Neural crest cell (in vitro differentiated cells): ENCODE results near the gene PSMD14. TPM values are rescaled to one million over a fixed set of nuclear protein-coding genes. Genes with fewer than 3 reads are reported as not detected.
A peak's percentile ranks its signal among the peaks of the same experiment; 100 is the strongest.

Source experiments
- DNase-seq: peaks from one replicate; pipeline ENCODE4 v3.0.0; 2021; ENCODE audit warnings: low read depth, mixed read lengths, low spot score
- H3K27ac Mint-ChIP-seq: one replicate; pipeline ENCODE4 v1.8.0; 2021; ENCODE audit warnings: mild to moderate bottlenecking, mixed read lengths; ENCODE audit not compliant: unreplicated experiment
- H3K27me3 Mint-ChIP-seq: 2 replicates; pipeline ENCODE4 v1.8.0; 2021; ENCODE audit warnings: low read depth, mild to moderate bottlenecking, mixed read lengths
- H3K36me3 Mint-ChIP-seq: 2 replicates; pipeline ENCODE4 v1.8.0; 2021; ENCODE audit warnings: low read depth, mild to moderate bottlenecking, mixed read lengths
- H3K4me1 Mint-ChIP-seq: 2 replicates; pipeline ENCODE4 v1.8.0; 2021; ENCODE audit warnings: mixed read lengths
- H3K4me3 Mint-ChIP-seq: one replicate; pipeline ENCODE4 v1.8.0; 2021; ENCODE audit warnings: mild to moderate bottlenecking, mixed read lengths
- H3K9me3 Mint-ChIP-seq: 2 replicates; pipeline ENCODE4 v1.8.0; 2021; ENCODE audit warnings: mixed read lengths
- CTCF ChIP-seq: fragments of 200-600 bp; sonication (generic); conservative IDR thresholded peaks from 2 replicates; pipeline ENCODE4 v1.5.0; 2021; ENCODE audit warnings: antibody characterized with exemption, mild to moderate bottlenecking
- total RNA-seq: library from RNA; stranded (reverse); gene quantifications from 2 replicates; pipeline ENCODE4 v1.2.1, GENCODE V29; 2021

Gene PSMD14
- total RNA-seq, 1 donor from 2014 or later: 82.4 TPM

- Mint-ChIP-seq H3K36me3 (no peaks in the 10 kb centered on the region), H3K4me1 (peaks cover 40% of the 10 kb centered on the region), H3K27me3 (peaks cover 98% of the 10 kb centered on the region), H3K9me3 (no peaks in the 10 kb centered on the region), H3K27ac (no peak overlapping the region), H3K4me3 (peak overlapping the region; percentile 76)
- no peak for TF ChIP-seq CTCF
- DNase-seq: peak; percentile 36
Observed at GRCh38 chr2:161418715-161419637, 110.8 kb downstream of the PSMD14 start.

GRCh38 chr2:161419638-161420190 lies 111.5 kb downstream of the PSMD14 start:
- Mint-ChIP-seq H3K4me1 (peaks cover 44% of the 10 kb centered on the region), H3K27ac (no peak overlapping the region), H3K36me3 (no peaks in the 10 kb centered on the region), H3K27me3 (peaks cover 98% of the 10 kb centered on the region), H3K4me3 (no peak overlapping the region), H3K9me3 (no peaks in the 10 kb centered on the region)
- TF ChIP-seq CTCF: no peak
- DNase-seq: no peak

GRCh38 chr2:161420406-161421074 lies 112.3 kb downstream of the PSMD14 start:
- H3K27ac Mint-ChIP-seq: no peak overlapping the region
- H3K4me1 Mint-ChIP-seq: peaks cover 39% of the 10 kb centered on the region
- H3K9me3 Mint-ChIP-seq: no peaks in the 10 kb centered on the region
- no peak for TF ChIP-seq CTCF
- H3K27me3 Mint-ChIP-seq: peaks cover 98% of the 10 kb centered on the region
- no peaks in the 10 kb centered on the region for H3K36me3 Mint-ChIP-seq
- H3K4me3 Mint-ChIP-seq: no peak overlapping the region
- DNase-seq: no peak

- H3K9me3 Mint-ChIP-seq: no peaks in the 10 kb centered on the region
- H3K27ac Mint-ChIP-seq: no peak overlapping the region
- H3K4me3 Mint-ChIP-seq: peak overlapping the region; percentile 2
- H3K27me3 Mint-ChIP-seq: peaks cover 98% of the 10 kb centered on the region
- peaks cover 30% of the 10 kb centered on the region for H3K4me1 Mint-ChIP-seq
- no peak for TF ChIP-seq CTCF
- no peak for DNase-seq
- H3K36me3 Mint-ChIP-seq: no peaks in the 10 kb centered on the region
Observed at GRCh38 chr2:161421686-161422085, 113.5 kb downstream of the PSMD14 start.

- Mint-ChIP-seq H3K4me1 (peaks cover 32% of the 10 kb centered on the region), H3K36me3 (no peaks in the 10 kb centered on the region), H3K27me3 (peaks cover 97% of the 10 kb centered on the region), H3K9me3 (no peaks in the 10 kb centered on the region), H3K27ac (no peak overlapping the region), H3K4me3 (peak overlapping the region; percentile 54)
- DNase-seq: no peak
- no peak for TF ChIP-seq CTCF
Observed at GRCh38 chr2:161422816-161423403, 114.7 kb downstream of the PSMD14 start.
